PC-9 (cell line): ENCODE results near the gene C2CD2. TPM values are rescaled to one million over a fixed set of nuclear protein-coding genes. Genes with fewer than 3 reads are reported as not detected.

ENCODE experiments used
- BruUV-seq: library from RNA; stranded (reverse); fragments of 400-500 nt; replicated peaks from 2 replicates; lab custom pipeline; 2021; lab: Mats Ljungman, UMichigan
- CTCF ChIA-PET: fragments of 300-600 bp; sonication (Branson Sonifier 250); formaldehyde crosslinking; loops from one replicate; lab custom pipeline; 2022; ENCODE audit warnings: antibody characterized with exemption; lab: Charles Lee
- POLR2A ChIA-PET: fragments of 300-600 bp; sonication (Branson Sonifier 250); formaldehyde crosslinking; loops from one replicate; lab custom pipeline; 2022; ENCODE audit warnings: antibody characterized with exemption; ENCODE audit not compliant: unreplicated experiment; lab: Charles Lee
- DNase-seq, 2 experiments: peaks; one replicate each; pipeline versions ENCODE4 v3.0.0 to v3.0.0-alpha.2; 2015 to 2022; ENCODE audit warnings: mixed read lengths in 1 of 2
- H2AFZ ChIP-seq: fragments of 200-600 bp; sonication (generic); 2 replicates; pipeline ENCODE4 v1.8.1; 2017; ENCODE audit warnings: antibody characterized with exemption
- H3F3A ChIP-seq: fragments of 200-600 bp; sonication (generic); 2 replicates; pipeline ENCODE4 v1.8.1; 2017; ENCODE audit warnings: antibody characterized with exemption, mild to moderate bottlenecking, low read depth; ENCODE audit not compliant: insufficient read depth
- H3K27ac ChIP-seq: fragments of 200-600 bp; sonication (generic); 2 replicates; pipeline ENCODE4 v1.6.1; 2016; ENCODE audit warnings: mixed run types
- H3K27me3 ChIP-seq: fragments of 200-600 bp; sonication (generic); 2 replicates; pipeline ENCODE4 v1.6.1; 2016; ENCODE audit warnings: low read depth, mixed run types; ENCODE audit not compliant: insufficient read depth
- H3K36me3 ChIP-seq: fragments of 200-600 bp; sonication (generic); 2 replicates; pipeline ENCODE4 v1.6.1; 2016; ENCODE audit warnings: low read depth, mixed run types
- H3K4me1 ChIP-seq: fragments of 200-600 bp; sonication (generic); replicated peaks from 2 replicates; pipeline ENCODE4 v1.6.1; 2016; ENCODE audit warnings: mixed run types; ENCODE audit not compliant: insufficient read depth
- H3K4me2 ChIP-seq: fragments of 200-600 bp; sonication (generic); 2 replicates; pipeline ENCODE4 v1.6.1; 2017; ENCODE audit warnings: mixed run types
- H3K4me3 ChIP-seq: fragments of 200-600 bp; sonication (generic); 2 replicates; pipeline ENCODE4 v1.6.1; 2016; ENCODE audit warnings: mixed run types
- H3K79me2 ChIP-seq: fragments of 200-600 bp; sonication (generic); 2 replicates; pipeline ENCODE4 v1.6.1; 2017; ENCODE audit warnings: low read depth, mixed run types
- H3K9me2 ChIP-seq: fragments of 200-600 bp; sonication (generic); 2 replicates; pipeline ENCODE4 v1.8.1; 2017; ENCODE audit warnings: mild to moderate bottlenecking; ENCODE audit not compliant: insufficient read depth
- H3K9me3 ChIP-seq: fragments of 200-600 bp; sonication (generic); 2 replicates; pipeline ENCODE4 v1.8.1; 2016; ENCODE audit warnings: low read depth; ENCODE audit not compliant: insufficient read depth
- H4K20me1 ChIP-seq: fragments of 200-600 bp; sonication (generic); 2 replicates; pipeline ENCODE4 v1.8.1; 2017; ENCODE audit not compliant: insufficient read depth
- EZH2 ChIP-seq: fragments of 200-600 bp; sonication (generic); IDR thresholded peaks from 2 replicates; pipeline ENCODE4 v1.8.0; 2017; ENCODE audit warnings: antibody characterized with exemption, low read depth
- intact Hi-C: fragments of 100-400 bp; cut with micrococcal nuclease; formaldehyde crosslinking; loops from one replicate; pipeline ENCODE4 v1.10.0; 2022; ENCODE audit not compliant: unreplicated experiment
- total RNA-seq: library from RNA; stranded (reverse); gene quantifications from 2 replicates; pipeline ENCODE4 v1.2.3, GENCODE V29; 2021
- TF ChIP-seq, protein P1 (sequence below): fragments of 200-600 bp; sonication (generic); conservative IDR thresholded peaks from 2 replicates; pipeline ENCODE4 v1.6.1; 2017; ENCODE audit warnings: mixed run types, antibody characterized with exemption, mild to moderate bottlenecking, moderate library complexity

The C2CD2 gene
- total RNA-seq, 1 experiment from 2014 or later, result 26.8 TPM

DNA sequence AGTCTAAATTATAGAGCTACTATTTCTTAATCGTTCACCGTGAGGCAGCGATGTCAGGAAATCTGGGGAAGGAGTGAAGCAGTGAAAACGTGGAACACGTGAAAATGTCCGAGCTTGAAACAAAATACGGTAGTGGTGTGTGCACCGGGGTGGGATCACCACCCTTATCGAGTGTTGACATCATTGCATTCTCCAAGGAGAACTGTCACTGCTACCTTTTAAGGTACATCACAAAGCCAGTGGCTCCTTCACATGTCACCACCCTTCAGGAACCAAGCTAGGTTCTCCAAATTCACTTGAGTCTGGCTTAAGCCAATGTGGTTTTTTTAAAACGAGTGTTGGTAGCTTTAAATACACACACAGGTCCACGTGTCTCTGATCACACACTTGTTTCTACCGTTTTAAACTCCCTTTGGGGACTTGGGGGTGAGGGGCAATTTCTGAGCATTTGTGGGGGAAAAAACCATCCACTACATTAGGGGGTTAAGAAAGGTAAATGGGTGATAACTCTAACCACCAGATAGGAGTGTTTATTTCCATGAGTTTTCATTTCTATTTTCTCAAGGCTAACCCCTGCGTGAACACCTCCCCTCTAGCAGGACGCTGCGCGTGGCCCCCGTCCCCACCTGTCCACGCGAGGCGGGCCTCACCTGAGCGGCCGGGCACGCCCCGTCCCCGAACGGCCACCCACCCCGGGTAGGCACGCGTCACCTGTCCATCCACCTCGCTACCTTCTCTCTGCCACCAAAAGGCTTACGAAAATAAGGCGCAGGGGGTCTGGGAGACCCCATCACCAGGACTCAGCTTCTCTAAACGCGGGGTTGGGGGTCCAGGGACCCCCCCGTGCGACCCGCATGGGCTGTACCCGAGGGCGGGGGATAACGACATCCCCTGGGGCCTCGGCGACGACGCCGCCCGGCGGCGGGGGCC, 75.7 kb downstream of the C2CD2 start:
- peak overlapping the region; percentile 95 for H3K4me2 ChIP-seq
- intact Hi-C loops, result loop anchor here (5.0 kb wide), 1 partner anchor 239 kb away; no protein-coding TSS in a partner anchor
- DNase-seq, result peak in 1 of 2 experiments; percentile 47

DNA sequence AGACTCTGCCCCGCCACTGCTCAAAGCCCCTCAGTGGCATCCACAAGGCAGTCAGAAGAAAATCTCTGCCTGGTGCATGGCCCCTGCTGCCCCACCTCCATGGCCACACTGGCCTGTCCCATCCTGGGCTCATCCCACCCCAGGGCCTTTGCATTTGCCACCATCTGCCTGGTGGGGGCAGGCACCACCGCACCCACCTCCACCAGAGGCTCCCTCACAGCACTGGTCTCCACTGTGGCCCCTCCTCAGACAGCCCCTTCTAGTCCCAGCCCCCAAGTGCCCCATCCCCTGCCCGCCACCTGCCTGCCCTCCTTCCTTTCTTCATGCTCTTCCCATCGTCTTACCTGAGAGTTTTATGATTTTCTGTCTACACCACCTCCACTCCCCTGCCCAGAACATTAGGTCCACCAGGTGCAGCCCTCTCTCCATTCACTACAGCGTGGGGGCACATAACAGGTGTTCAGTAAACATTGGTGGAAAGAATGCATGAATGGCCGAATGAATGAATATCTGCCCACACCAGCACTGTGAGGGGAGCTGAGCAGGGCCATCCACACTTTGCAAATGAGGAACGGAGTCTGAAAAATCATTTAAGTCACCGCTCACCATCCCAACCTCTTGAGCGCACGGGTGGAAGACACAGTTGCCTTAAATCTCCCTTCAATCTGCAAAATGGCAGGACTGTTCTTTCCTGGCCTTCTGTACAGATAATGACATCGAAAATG, 76.7 kb downstream of the C2CD2 start:
- H3K79me2 ChIP-seq, result peaks cover 19% of the 10 kb centered on the region
- H3K9me3 ChIP-seq, result no peaks in the 10 kb centered on the region
- H3K27ac ChIP-seq, result no peak overlapping the region
- H2AFZ ChIP-seq, result no peak overlapping the region
- H4K20me1 ChIP-seq, result no peaks in the 10 kb centered on the region
- TF ChIP-seq, protein P1, sequence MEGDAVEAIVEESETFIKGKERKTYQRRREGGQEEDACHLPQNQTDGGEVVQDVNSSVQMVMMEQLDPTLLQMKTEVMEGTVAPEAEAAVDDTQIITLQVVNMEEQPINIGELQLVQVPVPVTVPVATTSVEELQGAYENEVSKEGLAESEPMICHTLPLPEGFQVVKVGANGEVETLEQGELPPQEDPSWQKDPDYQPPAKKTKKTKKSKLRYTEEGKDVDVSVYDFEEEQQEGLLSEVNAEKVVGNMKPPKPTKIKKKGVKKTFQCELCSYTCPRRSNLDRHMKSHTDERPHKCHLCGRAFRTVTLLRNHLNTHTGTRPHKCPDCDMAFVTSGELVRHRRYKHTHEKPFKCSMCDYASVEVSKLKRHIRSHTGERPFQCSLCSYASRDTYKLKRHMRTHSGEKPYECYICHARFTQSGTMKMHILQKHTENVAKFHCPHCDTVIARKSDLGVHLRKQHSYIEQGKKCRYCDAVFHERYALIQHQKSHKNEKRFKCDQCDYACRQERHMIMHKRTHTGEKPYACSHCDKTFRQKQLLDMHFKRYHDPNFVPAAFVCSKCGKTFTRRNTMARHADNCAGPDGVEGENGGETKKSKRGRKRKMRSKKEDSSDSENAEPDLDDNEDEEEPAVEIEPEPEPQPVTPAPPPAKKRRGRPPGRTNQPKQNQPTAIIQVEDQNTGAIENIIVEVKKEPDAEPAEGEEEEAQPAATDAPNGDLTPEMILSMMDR, result no peak
- no peak for TF ChIP-seq EZH2
- no peak overlapping the region for H3K4me3 ChIP-seq
- H3K4me2 ChIP-seq, result peak overlapping the region; percentile 95; the same call in 1 of the 2 replicates
- no peaks in the 10 kb centered on the region for H3K9me2 ChIP-seq
- DNase-seq, result no peak
- no peaks in the 10 kb centered on the region for H3F3A ChIP-seq
- no peaks in the 10 kb centered on the region for H3K36me3 ChIP-seq
- POLR2A ChIA-PET, result no interaction called here
- H3K4me1 ChIP-seq, result peaks cover 15% of the 10 kb centered on the region
- intact Hi-C loops, result loop anchor here (5.0 kb wide), 1 partner anchor 240 kb away; no protein-coding TSS in a partner anchor
- no peaks in the 10 kb centered on the region for H3K27me3 ChIP-seq
- CTCF ChIA-PET, result no interaction called here
- no TSS peak for BruUV-seq

More for the DNA sequence above, 75.7 kb downstream of the C2CD2 start:
- CTCF ChIA-PET, result interaction anchor here (0.6 kb wide), 1 partner anchor 10 kb away, joined by 3 read pairs; no protein-coding TSS in a partner anchor
- no peaks in the 10 kb centered on the region for H3K9me3 ChIP-seq
- TSS peak; percentile 60 for BruUV-seq
- peak overlapping the region; percentile 75 for H2AFZ ChIP-seq
- H3K27me3 ChIP-seq, result no peaks in the 10 kb centered on the region
- H4K20me1 ChIP-seq, result no peaks in the 10 kb centered on the region
- H3K4me1 ChIP-seq, result peaks cover 15% of the 10 kb centered on the region
- TF ChIP-seq, protein P1, result no peak
- TF ChIP-seq EZH2, result no peak
- peak overlapping the region; percentile 76 for H3K4me3 ChIP-seq
- no peaks in the 10 kb centered on the region for H3F3A ChIP-seq
- H3K27ac ChIP-seq, result peak overlapping the region; percentile 46; the same call in 1 of the 2 replicates
- POLR2A ChIA-PET, result no interaction called here
- H3K9me2 ChIP-seq, result no peaks in the 10 kb centered on the region
- no peaks in the 10 kb centered on the region for H3K36me3 ChIP-seq
- peaks cover 19% of the 10 kb centered on the region for H3K79me2 ChIP-seq

GRCh38 chr21:41876396-41876795, 77.4 kb downstream of the C2CD2 start:
- intact Hi-C loops, result loop anchor here (5.0 kb wide), 1 partner anchor 241 kb away; no protein-coding TSS in a partner anchor
- CTCF ChIA-PET, result no interaction called here
- no peaks in the 10 kb centered on the region for H3K9me2 ChIP-seq

More at GRCh38 chr21:41876396-41876795, 77.4 kb downstream of the C2CD2 start:
- no peak overlapping the region for H2AFZ ChIP-seq
- no peak for TF ChIP-seq EZH2
- TF ChIP-seq, protein P1, result no peak
- no peaks in the 10 kb centered on the region for H3K27me3 ChIP-seq
- no peak for DNase-seq
- H3K4me2 ChIP-seq, result no peak overlapping the region
- POLR2A ChIA-PET, result no interaction called here
- H3K9me3 ChIP-seq, result no peaks in the 10 kb centered on the region
- no peaks in the 10 kb centered on the region for H4K20me1 ChIP-seq
- peaks cover 15% of the 10 kb centered on the region for H3K4me1 ChIP-seq
- H3K79me2 ChIP-seq, result peaks cover 19% of the 10 kb centered on the region
- H3K4me3 ChIP-seq, result no peak overlapping the region
- no peak overlapping the region for H3K27ac ChIP-seq
- BruUV-seq, result no TSS peak
- no peaks in the 10 kb centered on the region for H3K36me3 ChIP-seq
- H3F3A ChIP-seq, result no peaks in the 10 kb centered on the region
